DND-41 (cell line): ENCODE results near the gene SLC29A4.

Source experiments
- ATAC-seq: fragments of 200-7000 bp; cut with Tn5 transposase; 3 replicates; pipeline ENCODE4 v1.9.1; 2021; ENCODE audit warnings: low read depth; ENCODE audit not compliant: insufficient read depth
- DNase-seq: peaks from one replicate; pipeline ENCODE4 v3.0.0-alpha.2; 2020
- H2AFZ ChIP-seq: 2 replicates; pipeline ENCODE4 v1.6.0; 2012; ENCODE audit warnings: low read depth, low read length
- H3K27ac ChIP-seq: 2 replicates; pipeline ENCODE4 v1.5.1; 2012; ENCODE audit warnings: low read length, inconsistent platforms
- H3K27me3 ChIP-seq: fragments of 200-600 bp; sonication (generic); 2 replicates; pipeline ENCODE4 v1.6.0; 2012; ENCODE audit warnings: low read length, mild to moderate bottlenecking, inconsistent platforms; ENCODE audit not compliant: insufficient read depth, poor library complexity
- H3K36me3 ChIP-seq: 2 replicates; pipeline ENCODE4 v1.5.1; 2012; ENCODE audit warnings: low read length, inconsistent platforms; ENCODE audit not compliant: insufficient read depth
- H3K4me1 ChIP-seq: 2 replicates; pipeline ENCODE4 v1.5.1; 2012; ENCODE audit warnings: mild to moderate bottlenecking, low read length; ENCODE audit not compliant: insufficient read depth
- H3K4me2 ChIP-seq: 2 replicates; pipeline ENCODE4 v1.6.0; 2012; ENCODE audit warnings: mild to moderate bottlenecking, moderate library complexity, low read length, inconsistent platforms; ENCODE audit not compliant: insufficient read depth
- H3K4me3 ChIP-seq, 2 experiments: fragments of 200-600 bp in 1 of 2; shearing (Covaris generic) in 1 of 2; 2 replicates each; pipeline ENCODE4 v1.5.1; 2012 to 2016; ENCODE audit warnings: inconsistent platforms in 2 of 2, low read length in 2 of 2, mild to moderate bottlenecking in 2 of 2, low read depth in 1 of 2, moderate library complexity in 1 of 2
- H3K79me2 ChIP-seq: 2 replicates; pipeline ENCODE4 v1.6.0; 2012; ENCODE audit warnings: low read length, inconsistent platforms; ENCODE audit not compliant: insufficient read depth
- H3K9ac ChIP-seq: 2 replicates; pipeline ENCODE4 v1.6.0; 2012; ENCODE audit warnings: low read depth, mild to moderate bottlenecking, inconsistent platforms, low read length, moderate library complexity
- H3K9me3 ChIP-seq: 2 replicates; pipeline ENCODE4 v1.5.1; 2012; ENCODE audit warnings: low read length, moderate library complexity, mild to moderate bottlenecking, inconsistent platforms; ENCODE audit not compliant: insufficient read depth, severe bottlenecking
- H4K20me1 ChIP-seq: 2 replicates; pipeline ENCODE4 v1.6.0; 2012; ENCODE audit warnings: low read length; ENCODE audit not compliant: insufficient read depth
- EZH2 ChIP-seq: IDR thresholded peaks from 3 replicates; pipeline ENCODE4 v1.6.1; 2012; ENCODE audit warnings: borderline replicate concordance, low read depth, mild to moderate bottlenecking, moderate library complexity, low read length, inconsistent platforms; ENCODE audit not compliant: severe bottlenecking
- TF ChIP-seq, protein P1 (sequence below): IDR thresholded peaks from 2 replicates; pipeline ENCODE4 v1.5.1; 2012; ENCODE audit warnings: borderline replicate concordance, low read length, moderate library complexity, mild to moderate bottlenecking; ENCODE audit not compliant: poor library complexity, severe bottlenecking; ENCODE audit errors: extremely low read depth

SLC29A4 gene, protein sequence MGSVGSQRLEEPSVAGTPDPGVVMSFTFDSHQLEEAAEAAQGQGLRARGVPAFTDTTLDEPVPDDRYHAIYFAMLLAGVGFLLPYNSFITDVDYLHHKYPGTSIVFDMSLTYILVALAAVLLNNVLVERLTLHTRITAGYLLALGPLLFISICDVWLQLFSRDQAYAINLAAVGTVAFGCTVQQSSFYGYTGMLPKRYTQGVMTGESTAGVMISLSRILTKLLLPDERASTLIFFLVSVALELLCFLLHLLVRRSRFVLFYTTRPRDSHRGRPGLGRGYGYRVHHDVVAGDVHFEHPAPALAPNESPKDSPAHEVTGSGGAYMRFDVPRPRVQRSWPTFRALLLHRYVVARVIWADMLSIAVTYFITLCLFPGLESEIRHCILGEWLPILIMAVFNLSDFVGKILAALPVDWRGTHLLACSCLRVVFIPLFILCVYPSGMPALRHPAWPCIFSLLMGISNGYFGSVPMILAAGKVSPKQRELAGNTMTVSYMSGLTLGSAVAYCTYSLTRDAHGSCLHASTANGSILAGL

DNA sequence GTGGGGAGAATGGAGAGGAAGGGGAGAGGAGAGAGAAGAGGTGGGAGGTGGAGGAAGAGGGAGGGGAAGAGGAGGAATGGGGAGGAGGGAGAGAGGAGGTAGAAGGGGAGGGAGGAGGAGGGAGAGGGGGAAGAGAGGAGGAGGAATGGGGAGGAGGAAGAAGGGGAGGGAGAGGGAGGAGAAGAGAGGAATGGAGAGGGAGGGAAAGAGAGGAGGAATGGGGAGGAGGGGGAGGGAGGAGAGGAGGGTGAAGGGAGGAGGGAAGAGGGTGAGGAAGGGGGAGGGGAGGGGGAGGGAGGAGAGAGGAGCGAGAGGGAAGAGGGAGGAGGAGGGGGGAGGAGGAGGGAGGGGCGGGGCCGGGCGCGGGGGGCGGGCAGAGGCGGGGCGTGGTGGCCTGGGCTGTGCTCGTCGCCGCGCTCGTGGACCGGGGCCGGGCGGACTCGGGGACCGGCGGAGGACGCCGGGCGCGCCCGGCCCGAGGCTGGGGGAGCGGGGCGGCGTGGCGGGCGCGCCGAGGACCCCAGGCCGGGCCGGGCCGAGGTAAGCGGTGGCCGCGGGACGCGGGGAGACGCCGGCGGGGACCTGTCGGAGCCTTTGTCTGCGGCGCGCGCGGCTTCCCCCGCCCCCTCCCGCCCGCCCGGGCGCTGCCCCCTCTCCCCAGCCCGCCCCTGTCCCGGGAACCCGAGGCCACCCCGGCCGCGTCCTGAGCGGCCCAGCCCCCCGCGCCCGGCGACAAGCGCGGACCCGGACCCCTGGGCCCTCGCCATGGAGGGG, at the start of gene SLC29A4:
Gene SLC29A4 (plus strand): TSS at position 401 of the 774 bp plus-strand sequence. CDS start 4,874 bp downstream, outside the sequence.
- H3K4me2 ChIP-seq: no peak within 1 kb of the TSS
- ATAC-seq: no peak
- H3K36me3 ChIP-seq: no peaks in the 10 kb centered on the region
- no peaks in the 10 kb centered on the region for H3K79me2 ChIP-seq
- H3K27me3 ChIP-seq: no peaks in the 10 kb centered on the region
- H3K9ac ChIP-seq: no peak within 1 kb of the TSS
- H4K20me1 ChIP-seq: no peaks in the 10 kb centered on the region
- H3K4me3 ChIP-seq: no peak within 1 kb of the TSS
- H3K27ac ChIP-seq: no peak within 1 kb of the TSS
- H2AFZ ChIP-seq: no peak within 1 kb of the TSS
- no peak for TF ChIP-seq EZH2
- TF ChIP-seq, protein P1, sequence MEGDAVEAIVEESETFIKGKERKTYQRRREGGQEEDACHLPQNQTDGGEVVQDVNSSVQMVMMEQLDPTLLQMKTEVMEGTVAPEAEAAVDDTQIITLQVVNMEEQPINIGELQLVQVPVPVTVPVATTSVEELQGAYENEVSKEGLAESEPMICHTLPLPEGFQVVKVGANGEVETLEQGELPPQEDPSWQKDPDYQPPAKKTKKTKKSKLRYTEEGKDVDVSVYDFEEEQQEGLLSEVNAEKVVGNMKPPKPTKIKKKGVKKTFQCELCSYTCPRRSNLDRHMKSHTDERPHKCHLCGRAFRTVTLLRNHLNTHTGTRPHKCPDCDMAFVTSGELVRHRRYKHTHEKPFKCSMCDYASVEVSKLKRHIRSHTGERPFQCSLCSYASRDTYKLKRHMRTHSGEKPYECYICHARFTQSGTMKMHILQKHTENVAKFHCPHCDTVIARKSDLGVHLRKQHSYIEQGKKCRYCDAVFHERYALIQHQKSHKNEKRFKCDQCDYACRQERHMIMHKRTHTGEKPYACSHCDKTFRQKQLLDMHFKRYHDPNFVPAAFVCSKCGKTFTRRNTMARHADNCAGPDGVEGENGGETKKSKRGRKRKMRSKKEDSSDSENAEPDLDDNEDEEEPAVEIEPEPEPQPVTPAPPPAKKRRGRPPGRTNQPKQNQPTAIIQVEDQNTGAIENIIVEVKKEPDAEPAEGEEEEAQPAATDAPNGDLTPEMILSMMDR: no peak
- H3K9me3 ChIP-seq: no peaks in the 10 kb centered on the region
- no peaks in the 10 kb centered on the region for H3K4me1 ChIP-seq
- no peak for DNase-seq

DNA sequence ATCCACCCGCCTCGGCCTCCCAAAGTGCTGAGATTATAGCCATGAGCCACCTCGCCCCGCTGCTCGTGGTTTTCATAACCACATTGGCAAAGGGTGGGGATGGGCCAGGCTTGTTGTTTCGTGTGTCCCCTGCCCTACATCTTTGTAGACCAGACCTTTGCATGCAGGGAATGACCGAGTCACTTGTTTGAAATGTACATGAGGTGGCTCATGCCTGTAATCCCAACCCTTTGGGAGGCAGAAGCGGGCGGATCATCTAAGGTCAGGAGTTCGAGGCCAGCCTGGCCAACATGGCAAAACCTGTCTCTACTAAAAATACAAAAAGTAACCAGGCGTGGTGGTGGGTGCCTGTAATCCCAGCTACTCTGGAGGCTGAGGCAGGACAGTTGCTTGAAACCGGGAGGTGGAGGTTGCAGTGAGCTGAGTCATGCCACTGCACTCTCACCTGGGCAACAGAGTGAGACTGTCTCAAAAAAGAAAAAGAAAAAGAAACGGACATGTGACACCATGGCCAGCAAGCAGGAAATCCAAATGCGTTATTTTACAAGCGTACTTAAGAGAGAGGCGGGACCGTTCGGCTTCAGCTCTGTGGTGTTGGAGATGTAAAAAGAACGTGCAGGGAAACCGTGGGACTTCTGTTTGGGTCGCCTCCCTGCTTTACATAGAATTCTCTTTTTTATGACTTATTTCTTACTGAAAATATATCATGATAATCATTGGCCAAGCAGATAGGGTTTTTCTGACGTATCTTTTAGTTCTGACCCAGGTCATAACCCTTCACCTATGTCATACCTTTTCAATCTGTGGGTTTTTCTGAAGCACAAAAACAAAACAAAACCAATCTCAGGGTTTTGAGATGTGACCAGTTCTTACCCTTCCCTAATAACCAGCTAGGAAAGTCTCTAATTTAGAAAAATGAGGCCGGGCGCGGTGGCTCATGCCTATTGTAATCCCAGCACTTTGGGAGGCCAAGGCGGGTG, 47.6 kb upstream of the SLC29A4 start:
- peaks cover 4% of the 10 kb centered on the region; the same call in 1 of the 2 replicates for H4K20me1 ChIP-seq
- H3K9me3 ChIP-seq: no peaks in the 10 kb centered on the region
- peaks cover 29% of the 10 kb centered on the region for H3K36me3 ChIP-seq
- no peak for TF ChIP-seq EZH2
- TF ChIP-seq, protein P1: no peak
- no peak overlapping the region for H3K4me2 ChIP-seq
- H3K79me2 ChIP-seq: no peaks in the 10 kb centered on the region
- H3K4me1 ChIP-seq: peaks cover 3% of the 10 kb centered on the region
- no peak for DNase-seq
- H3K27ac ChIP-seq: no peak overlapping the region
- no peak for ATAC-seq
- no peak overlapping the region for H3K4me3 ChIP-seq
- no peaks in the 10 kb centered on the region for H3K27me3 ChIP-seq
- H2AFZ ChIP-seq: no peak overlapping the region
- H3K9ac ChIP-seq: no peak overlapping the region

DNA sequence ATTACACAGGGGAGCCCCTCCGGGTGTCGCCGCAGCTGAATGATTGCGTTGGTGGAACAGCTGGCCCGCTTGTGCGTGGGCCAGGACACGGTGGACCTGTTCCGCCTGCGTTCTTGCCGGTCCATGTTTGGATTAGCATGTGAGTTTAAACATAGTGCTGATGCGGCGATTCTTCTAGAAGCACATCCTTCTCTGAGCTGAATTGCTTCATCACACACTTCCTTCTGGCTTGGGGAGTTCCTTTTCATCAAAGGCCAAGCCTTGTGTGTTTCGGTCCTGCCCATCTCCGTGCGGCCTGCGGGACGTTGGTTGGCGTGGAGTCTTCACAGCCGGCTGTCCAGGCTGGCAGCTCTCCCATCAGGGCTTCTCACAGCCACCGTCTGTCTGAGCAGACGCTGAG, 45.5 kb upstream of the SLC29A4 start:
- no peaks in the 10 kb centered on the region for H3K9me3 ChIP-seq
- no peak overlapping the region for H3K9ac ChIP-seq
- no peak overlapping the region for H3K27ac ChIP-seq
- peaks cover 4% of the 10 kb centered on the region; the same call in 1 of the 2 replicates for H4K20me1 ChIP-seq
- peaks cover 4% of the 10 kb centered on the region for H3K27me3 ChIP-seq
- H3K79me2 ChIP-seq: no peaks in the 10 kb centered on the region
- peaks cover 8% of the 10 kb centered on the region for H3K4me1 ChIP-seq
- no peak overlapping the region for H3K4me2 ChIP-seq
- H2AFZ ChIP-seq: no peak overlapping the region
- no peak for ATAC-seq
- peaks cover 8% of the 10 kb centered on the region; the same call in 1 of the 2 replicates for H3K36me3 ChIP-seq
- TF ChIP-seq, protein P1: no peak
- no peak for TF ChIP-seq EZH2
- no peak overlapping the region for H3K4me3 ChIP-seq
- DNase-seq: no peak
